ENCODE results near the gene PSMB5.

DNA sequence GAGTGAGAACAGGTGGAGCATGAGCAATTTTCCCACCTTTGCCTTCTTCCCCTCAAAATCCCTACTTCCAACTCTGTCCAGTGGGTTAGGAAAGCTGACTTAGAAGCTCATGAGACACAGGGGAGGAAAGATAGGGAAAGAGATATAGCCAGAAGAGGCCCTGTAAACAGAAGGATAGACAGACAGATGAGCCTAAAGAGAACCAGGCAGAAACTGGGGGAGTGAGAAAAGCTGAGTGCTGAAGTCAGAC is 57.3 kb downstream of the PSMB5 start:
- TF ChIP-seq, protein P1, sequence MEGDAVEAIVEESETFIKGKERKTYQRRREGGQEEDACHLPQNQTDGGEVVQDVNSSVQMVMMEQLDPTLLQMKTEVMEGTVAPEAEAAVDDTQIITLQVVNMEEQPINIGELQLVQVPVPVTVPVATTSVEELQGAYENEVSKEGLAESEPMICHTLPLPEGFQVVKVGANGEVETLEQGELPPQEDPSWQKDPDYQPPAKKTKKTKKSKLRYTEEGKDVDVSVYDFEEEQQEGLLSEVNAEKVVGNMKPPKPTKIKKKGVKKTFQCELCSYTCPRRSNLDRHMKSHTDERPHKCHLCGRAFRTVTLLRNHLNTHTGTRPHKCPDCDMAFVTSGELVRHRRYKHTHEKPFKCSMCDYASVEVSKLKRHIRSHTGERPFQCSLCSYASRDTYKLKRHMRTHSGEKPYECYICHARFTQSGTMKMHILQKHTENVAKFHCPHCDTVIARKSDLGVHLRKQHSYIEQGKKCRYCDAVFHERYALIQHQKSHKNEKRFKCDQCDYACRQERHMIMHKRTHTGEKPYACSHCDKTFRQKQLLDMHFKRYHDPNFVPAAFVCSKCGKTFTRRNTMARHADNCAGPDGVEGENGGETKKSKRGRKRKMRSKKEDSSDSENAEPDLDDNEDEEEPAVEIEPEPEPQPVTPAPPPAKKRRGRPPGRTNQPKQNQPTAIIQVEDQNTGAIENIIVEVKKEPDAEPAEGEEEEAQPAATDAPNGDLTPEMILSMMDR (IDR thresholded peaks at IDR 0.05), result no peak
- no peak for TF ChIP-seq POLR2AphosphoS5 (IDR thresholded peaks at IDR 0.05; ENCODE audit: insufficient read depth in 1 of 2, low read depth in 1 of 2)
